HG02678 (cell line): ENCODE data around the gene CT45A5.
"Not testable (repeated sequence)": the region's sequence is repeated elsewhere in the genome, so short reads cannot be mapped to it uniquely, and the experiment has no call there.

Source experiments
- ATAC-seq: cut with Tn5 transposase; IDR thresholded peaks from one replicate; pipeline ENCODE4 v1.9.1; 2021; ENCODE audit warnings: mild to moderate bottlenecking, moderate library complexity; ENCODE audit not compliant: unreplicated experiment

Gene CT45A5, protein sequence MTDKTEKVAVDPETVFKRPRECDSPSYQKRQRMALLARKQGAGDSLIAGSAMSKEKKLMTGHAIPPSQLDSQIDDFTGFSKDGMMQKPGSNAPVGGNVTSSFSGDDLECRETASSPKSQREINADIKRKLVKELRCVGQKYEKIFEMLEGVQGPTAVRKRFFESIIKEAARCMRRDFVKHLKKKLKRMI

DNA sequence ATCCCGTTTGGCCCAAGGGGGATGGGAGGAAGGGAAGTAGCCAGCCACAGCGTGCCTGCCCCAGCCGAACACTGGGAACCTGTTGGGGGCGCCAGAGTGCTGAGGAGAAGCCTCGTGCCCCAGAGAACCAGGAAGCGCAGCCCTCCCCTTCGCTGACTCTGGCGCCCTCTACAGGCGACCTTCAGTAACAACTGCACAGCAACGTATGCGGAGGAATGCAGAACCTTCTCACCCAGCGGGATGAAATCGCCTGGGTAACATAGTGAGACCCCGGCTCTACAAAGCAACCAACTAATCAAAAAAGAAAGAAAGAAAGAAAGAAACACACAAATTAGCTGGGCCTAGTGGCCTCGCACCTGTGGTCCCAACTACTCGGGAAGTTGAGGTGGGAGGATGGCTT is at the start of gene CT45A5:
TSS of gene CT45A5 (minus strand) at position 101 of the 400 bp plus-strand sequence. CDS start 3,774 bp downstream, outside the sequence.
- not testable (repeated sequence) for ATAC-seq

DNA sequence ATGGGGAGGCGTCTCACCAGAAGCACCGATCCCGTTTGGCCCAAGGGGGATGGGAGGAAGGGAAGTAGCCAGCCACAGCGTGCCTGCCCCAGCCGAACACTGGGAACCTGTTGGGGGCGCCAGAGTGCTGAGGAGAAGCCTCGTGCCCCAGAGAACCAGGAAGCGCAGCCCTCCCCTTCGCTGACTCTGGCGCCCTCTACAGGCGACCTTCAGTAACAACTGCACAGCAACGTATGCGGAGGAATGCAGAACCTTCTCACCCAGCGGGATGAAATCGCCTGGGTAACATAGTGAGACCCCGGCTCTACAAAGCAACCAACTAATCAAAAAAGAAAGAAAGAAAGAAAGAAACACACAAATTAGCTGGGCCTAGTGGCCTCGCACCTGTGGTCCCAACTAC is 34.6 kb upstream of the CT45A5 start, which contains the start of gene CT45A2:
TSS of gene CT45A2 (minus strand) at position 101 of the 400 bp plus-strand sequence. CDS start 3,747 bp downstream, outside the sequence.
- ATAC-seq = not testable (repeated sequence)

DNA sequence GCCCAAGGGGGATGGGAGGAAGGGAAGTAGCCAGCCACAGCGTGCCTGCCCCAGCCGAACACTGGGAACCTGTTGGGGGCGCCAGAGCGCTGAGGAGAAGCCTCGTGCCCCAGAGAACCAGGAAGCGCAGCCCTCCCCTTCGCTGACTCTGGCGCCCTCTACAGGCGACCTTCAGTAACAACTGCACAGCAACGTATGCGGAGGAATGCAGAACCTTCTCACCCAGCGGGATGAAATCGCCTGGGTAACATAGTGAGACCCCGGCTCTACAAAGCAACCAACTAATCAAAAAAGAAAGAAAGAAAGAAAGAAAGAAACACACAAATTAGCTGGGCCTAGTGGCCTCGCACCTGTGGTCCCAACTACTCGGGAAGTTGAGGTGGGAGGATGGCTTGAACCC is 17.4 kb upstream of the CT45A5 start, which contains the start of gene CT45A6:
TSS of gene CT45A6 (minus strand) at position 101 of the 400 bp plus-strand sequence. CDS start 3,794 bp downstream, outside the sequence.
- ATAC-seq = not testable (repeated sequence)

DNA sequence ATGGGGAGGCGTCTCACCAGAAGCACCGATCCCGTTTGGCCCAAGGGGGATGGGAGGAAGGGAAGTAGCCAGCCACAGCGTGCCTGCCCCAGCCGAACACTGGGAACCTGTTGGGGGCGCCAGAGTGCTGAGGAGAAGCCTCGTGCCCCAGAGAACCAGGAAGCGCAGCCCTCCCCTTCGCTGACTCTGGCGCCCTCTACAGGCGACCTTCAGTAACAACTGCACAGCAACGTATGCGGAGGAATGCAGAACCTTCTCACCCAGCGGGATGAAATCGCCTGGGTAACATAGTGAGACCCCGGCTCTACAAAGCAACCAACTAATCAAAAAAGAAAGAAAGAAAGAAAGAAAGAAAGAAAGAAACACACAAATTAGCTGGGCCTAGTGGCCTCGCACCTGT is 17.2 kb downstream of the CT45A5 start, which contains the start of gene CT45A3:
TSS of gene CT45A3 (minus strand) at position 101 of the 400 bp plus-strand sequence. CDS start 3,747 bp downstream, outside the sequence.
- not testable (repeated sequence) for ATAC-seq

DNA sequence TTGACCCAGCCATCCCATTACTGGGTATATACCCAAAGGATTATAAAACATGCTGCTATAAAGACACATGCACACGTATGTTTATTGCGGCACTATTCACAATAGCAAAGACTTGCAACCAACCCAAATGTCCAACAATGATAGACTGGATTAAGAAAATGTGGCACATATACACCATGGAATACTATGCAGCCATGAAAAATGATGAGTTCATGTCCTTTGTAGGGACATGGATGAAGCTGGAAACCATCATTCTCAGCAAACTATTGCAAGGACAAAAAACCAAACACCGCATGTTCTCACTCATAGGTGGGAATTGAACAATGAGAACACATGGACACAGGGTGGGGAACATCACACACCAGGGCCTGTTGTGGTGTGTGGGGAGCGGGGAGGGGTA is 40.6 kb downstream of the CT45A5 start:
- not testable (repeated sequence) for ATAC-seq

DNA sequence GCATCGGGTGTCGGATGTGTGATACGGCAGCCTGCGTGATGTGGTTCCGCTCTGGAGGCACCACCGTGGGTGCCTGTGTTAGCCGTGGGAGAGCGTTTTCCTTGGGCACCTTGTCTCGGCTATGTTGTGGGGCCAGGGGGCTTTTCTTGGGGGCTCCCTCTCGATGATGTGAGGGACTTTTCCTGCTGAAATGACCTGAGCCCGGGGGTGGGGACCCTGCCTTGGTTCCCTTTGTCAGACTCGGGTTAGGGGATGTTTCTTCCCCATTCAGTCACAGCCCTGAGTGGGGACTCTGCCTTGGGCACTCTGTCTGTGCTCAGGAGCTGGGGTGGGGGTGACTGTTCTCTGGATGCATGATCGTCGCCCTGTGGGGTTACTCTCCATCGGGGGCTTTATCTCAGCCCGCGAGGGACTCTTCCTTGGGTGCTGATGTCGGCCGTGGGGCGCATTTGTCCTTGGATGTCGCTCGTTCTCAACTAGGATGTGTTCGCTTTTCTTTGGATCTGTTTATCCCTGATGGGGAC is 44.0 kb downstream of the CT45A5 start:
- no peak for ATAC-seq

DNA sequence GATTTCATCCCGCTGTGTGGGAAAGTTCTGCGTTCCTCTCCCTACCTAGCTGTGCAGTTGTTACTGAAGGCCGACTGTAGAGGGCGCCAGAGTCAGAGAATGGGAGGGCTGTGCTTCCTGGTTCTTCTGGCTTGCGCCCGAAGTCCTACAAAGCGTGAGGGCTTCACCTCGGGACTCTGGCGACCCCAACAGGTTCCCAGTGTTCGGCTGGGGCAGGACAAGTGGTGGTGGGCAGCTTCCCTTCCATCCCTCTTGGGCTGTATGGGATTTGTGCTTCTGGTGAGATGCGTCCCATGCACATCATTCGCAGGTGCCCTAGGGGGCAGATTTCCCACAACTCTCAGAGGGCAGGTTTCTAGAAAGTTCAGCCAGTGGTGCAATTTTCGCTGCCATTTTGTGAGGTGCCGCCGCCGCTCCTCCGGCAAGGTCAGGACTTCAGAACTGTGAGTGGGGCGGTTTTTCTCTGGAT is 44.6 kb downstream of the CT45A5 start:
- ATAC-seq = peak; percentile 57

DNA sequence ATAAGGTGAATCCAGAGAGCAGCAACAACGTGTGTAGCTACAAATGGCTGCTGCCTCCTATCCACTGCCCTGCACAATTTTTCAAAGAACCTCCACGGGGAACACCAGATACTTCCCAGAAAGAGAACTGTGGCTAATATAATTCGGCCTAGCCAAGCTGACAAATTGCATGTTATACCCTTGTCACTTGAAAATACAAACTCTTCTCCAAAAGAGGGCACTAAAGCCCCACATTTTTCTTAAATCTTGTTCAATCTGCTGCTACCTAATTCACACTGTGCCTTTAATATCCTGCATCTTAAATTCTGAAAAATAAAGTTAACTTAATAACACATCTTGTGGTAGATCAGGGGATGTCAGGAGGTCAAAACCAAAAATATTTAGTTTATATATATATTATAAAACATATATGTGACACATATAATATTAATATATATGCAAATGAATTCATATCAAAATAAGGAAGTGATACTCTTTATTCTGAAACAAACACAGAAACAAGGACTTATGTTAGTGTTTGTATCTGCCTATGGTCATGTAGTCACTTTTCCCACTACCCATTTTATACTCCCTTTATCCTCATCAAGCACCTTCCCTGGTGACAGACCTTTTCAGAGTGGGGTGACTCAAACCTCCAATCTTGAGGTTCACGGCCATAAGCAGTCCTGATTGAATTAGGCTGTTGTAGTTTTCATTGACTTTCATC is 47.8 kb downstream of the CT45A5 start:
- no peak for ATAC-seq

DNA sequence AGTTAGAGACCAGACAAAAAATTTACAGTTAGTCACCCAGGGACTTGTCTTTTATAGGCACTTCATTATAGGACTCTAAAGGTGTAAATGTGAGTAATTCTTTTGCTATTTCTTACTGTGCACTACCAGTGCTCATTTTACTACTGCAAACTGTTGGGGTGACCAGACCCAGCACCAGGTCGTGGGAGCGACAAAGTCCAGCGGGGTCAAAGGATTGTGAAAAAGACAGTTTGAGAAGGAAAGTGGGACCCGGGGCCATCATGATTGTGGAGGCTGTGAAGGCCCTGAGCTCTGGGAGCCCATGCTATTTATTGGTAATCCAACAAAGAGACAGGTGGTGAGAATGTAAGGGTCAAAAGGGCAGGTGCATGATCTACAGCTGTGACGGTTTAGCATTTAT is 50.6 kb downstream of the CT45A5 start:
- not testable (repeated sequence) for ATAC-seq
